ENCODE results near the gene PTPRT.
"Not testable (repeated sequence)": the region's sequence is repeated elsewhere in the genome, so short reads cannot be mapped to it uniquely, and the experiment has no call there.

The PTPRT gene

GRCh38 chr20:42214074-42214473 is 975.6 kb downstream of the PTPRT start:
- H3K4me1 ChIP-seq (ENCODE audit: control insufficient read depth in 1 of 2, insufficient read depth in 1 of 2, low read depth in 1 of 2, low read length in 1 of 2): no peaks in the 10 kb centered on the region
- H3K27me3 ChIP-seq: no peaks in the 10 kb centered on the region
- H3K36me3 ChIP-seq: no peaks in the 10 kb centered on the region
- TF ChIP-seq CTCF (IDR thresholded peaks at IDR 0.05): no peak
- no peaks in the 10 kb centered on the region for H3K9me3 ChIP-seq
- H3K4me3 ChIP-seq (ENCODE audit: low read depth in 1 of 2, low read length in 1 of 2): no peak overlapping the region
- no peak overlapping the region for H3K27ac ChIP-seq

GRCh38 chr20:42212391-42212790 is 977.3 kb downstream of the PTPRT start:
- Histone ChIP-seq H3K36me3 (no peaks in the 10 kb centered on the region), H3K4me3 (ENCODE audit: low read depth in 1 of 2, low read length in 1 of 2) (no peak overlapping the region), H3K9me3 (no peaks in the 10 kb centered on the region), H3K27me3 (no peaks in the 10 kb centered on the region), H3K4me1 (ENCODE audit: control insufficient read depth in 1 of 2, insufficient read depth in 1 of 2, low read depth in 1 of 2, low read length in 1 of 2) (no peaks in the 10 kb centered on the region), H3K27ac (no peak overlapping the region)
- no peak for TF ChIP-seq CTCF (IDR thresholded peaks at IDR 0.05)

GRCh38 chr20:42206557-42206956 is 983.1 kb downstream of the PTPRT start:
- not testable (repeated sequence) for H3K27ac ChIP-seq; H3K4me1 ChIP-seq (ENCODE audit: control insufficient read depth in 1 of 2, insufficient read depth in 1 of 2, low read depth in 1 of 2, low read length in 1 of 2); H3K9me3 ChIP-seq; H3K27me3 ChIP-seq; H3K36me3 ChIP-seq; H3K4me3 ChIP-seq (ENCODE audit: low read depth in 1 of 2, low read length in 1 of 2)

- Histone ChIP-seq H3K4me3 (ENCODE audit: low read depth in 1 of 2, low read length in 1 of 2) (no peak overlapping the region), H3K4me1 (ENCODE audit: control insufficient read depth in 1 of 2, insufficient read depth in 1 of 2, low read depth in 1 of 2, low read length in 1 of 2) (no peaks in the 10 kb centered on the region), H3K27ac (no peak overlapping the region), H3K36me3 (no peaks in the 10 kb centered on the region), H3K27me3 (no peaks in the 10 kb centered on the region), H3K9me3 (no peaks in the 10 kb centered on the region)
- TF ChIP-seq CTCF (IDR thresholded peaks at IDR 0.05): no peak
Observed at GRCh38 chr20:42204109-42204660, 985.5 kb downstream of the PTPRT start.

GRCh38 chr20:42197599-42197998 is 992.1 kb downstream of the PTPRT start:
- Histone ChIP-seq H3K4me3 (ENCODE audit: low read depth in 1 of 2, low read length in 1 of 2) (no peak overlapping the region), H3K9me3 (no peaks in the 10 kb centered on the region), H3K36me3 (no peaks in the 10 kb centered on the region), H3K27ac (no peak overlapping the region), H3K4me1 (ENCODE audit: control insufficient read depth in 1 of 2, insufficient read depth in 1 of 2, low read depth in 1 of 2, low read length in 1 of 2) (no peaks in the 10 kb centered on the region), H3K27me3 (no peaks in the 10 kb centered on the region)
- TF ChIP-seq CTCF (IDR thresholded peaks at IDR 0.05): no peak

- TF ChIP-seq CTCF (IDR thresholded peaks at IDR 0.05): no peak
- H3K36me3 ChIP-seq: no peaks in the 10 kb centered on the region
- no peaks in the 10 kb centered on the region for H3K4me1 ChIP-seq (ENCODE audit: control insufficient read depth in 1 of 2, insufficient read depth in 1 of 2, low read depth in 1 of 2, low read length in 1 of 2)
- no peak overlapping the region for H3K27ac ChIP-seq
- no peaks in the 10 kb centered on the region for H3K27me3 ChIP-seq
- no peak overlapping the region for H3K4me3 ChIP-seq (ENCODE audit: low read depth in 1 of 2, low read length in 1 of 2)
- no peaks in the 10 kb centered on the region for H3K9me3 ChIP-seq
Observed at GRCh38 chr20:42193119-42193518, 996.6 kb downstream of the PTPRT start.

Data from neutrophil (primary cell).